Endothelial cell of umbilical vein (primary cell): ENCODE data around the gene LAIR1. TPM values are rescaled to one million over a fixed set of nuclear protein-coding genes. Genes with fewer than 3 reads are reported as not detected.

Experiments
- BruUV-seq: library from RNA; stranded (reverse); fragments of 400-500 nt; replicated peaks from 2 replicates; lab custom pipeline; 2021; lab: Mats Ljungman, UMichigan
- CTCF ChIA-PET: fragments of 300-600, 350-600 bp; sonication (Branson Sonifier 250); formaldehyde crosslinking; loops from one replicate; lab custom pipeline; 2021; ENCODE audit warnings: antibody characterized with exemption, inconsistent platforms; lab: Charles Lee
- POLR2A ChIA-PET: fragments of 300-600, 350-600 bp; sonication (Branson Sonifier 250); formaldehyde crosslinking; loops from one replicate; lab custom pipeline; 2021; ENCODE audit warnings: antibody characterized with exemption, inconsistent platforms; lab: Charles Lee
- DNase-seq: peaks from one replicate; pipeline ENCODE4 v3.0.0-alpha.2; 2011; ENCODE audit warnings: low read depth, low spot score
- FAIRE-seq: peaks from 2 replicates; lab custom pipeline; 2011; peaks lifted over from hg19 to GRCh38; lab: Jason Lieb, UNC
- H2AFZ ChIP-seq: 2 replicates; pipeline ENCODE4 v1.6.0; 2012; ENCODE audit warnings: low read depth, low read length, control low read depth, inconsistent platforms
- H3K27ac ChIP-seq: 2 replicates; pipeline ENCODE4 v1.5.1; 2011; ENCODE audit warnings: low read depth, mild to moderate bottlenecking, control low read depth, low read length, moderate library complexity; ENCODE audit not compliant: insufficient read depth
- H3K27me3 ChIP-seq, 2 experiments: 2 replicates each; pipeline versions ENCODE4 v1.6.0 to v1.6.1; 2011; ENCODE audit warnings: low read length in 2 of 2, mixed read lengths in 1 of 2; ENCODE audit not compliant: control insufficient read depth in 2 of 2, insufficient read depth in 2 of 2
- H3K36me3 ChIP-seq, 2 experiments: 2 replicates in 1 of 2; 3 replicates in 1 of 2; pipeline ENCODE4 v1.5.1; 2011; ENCODE audit warnings: low read length in 2 of 2, mild to moderate bottlenecking in 1 of 2, moderate library complexity in 1 of 2; ENCODE audit not compliant: control insufficient read depth in 2 of 2, insufficient read depth in 2 of 2; ENCODE audit errors: extremely low read depth in 1 of 2
- H3K4me1 ChIP-seq: 3 replicates; pipeline ENCODE4 v1.5.1; 2011; ENCODE audit warnings: mild to moderate bottlenecking, low read length; ENCODE audit not compliant: control insufficient read depth, insufficient read depth; ENCODE audit errors: extremely low read depth
- H3K4me2 ChIP-seq: 2 replicates; pipeline ENCODE4 v1.6.1; 2011; ENCODE audit warnings: low read length, control low read depth, mixed read lengths; ENCODE audit not compliant: insufficient read depth
- H3K4me3 ChIP-seq, 3 experiments: fragments of 200-600 bp in 1 of 3; sonication (generic), shearing (Covaris generic) in 1 of 3; replicated peaks in 1 of 3; 2 replicates each; pipeline ENCODE4 v1.5.1; 2011 to 2016; ENCODE audit warnings: control low read depth in 3 of 3, low read length in 3 of 3, mild to moderate bottlenecking in 2 of 3, inconsistent platforms in 1 of 3, low read depth in 1 of 3, moderate library complexity in 1 of 3; ENCODE audit not compliant: insufficient read depth in 1 of 3
- H3K79me2 ChIP-seq: 2 replicates; pipeline ENCODE4 v1.6.0; 2012; ENCODE audit warnings: low read length, inconsistent platforms; ENCODE audit not compliant: control insufficient read depth, insufficient read depth
- H3K9ac ChIP-seq: replicated peaks from 2 replicates; pipeline ENCODE3; 2011; ENCODE audit warnings: low read length, control low read depth; ENCODE audit not compliant: insufficient read depth; ENCODE audit errors: extremely low read depth
- H3K9me1 ChIP-seq: replicated peaks from 3 replicates; pipeline ENCODE4 v1.6.0; 2011; ENCODE audit warnings: mild to moderate bottlenecking, low read length; ENCODE audit not compliant: control insufficient read depth, insufficient read depth; ENCODE audit errors: extremely low read depth
- H3K9me3 ChIP-seq: replicated peaks from 2 replicates; pipeline ENCODE4 v1.5.1; 2012; ENCODE audit warnings: low read length, inconsistent platforms; ENCODE audit not compliant: control insufficient read depth, insufficient read depth
- H4K20me1 ChIP-seq: replicated peaks from 2 replicates; pipeline ENCODE3; 2011; ENCODE audit warnings: mild to moderate bottlenecking, low read length; ENCODE audit not compliant: control insufficient read depth, insufficient read depth; ENCODE audit errors: extremely low read depth
- CTCF ChIP-seq, 2 donors: IDR thresholded peaks; 1 replicate in 1 of 2; 2 replicates in 1 of 2; pipeline ENCODE4 v1.5.1; 2011; ENCODE audit warnings: low read length in 2 of 2, mild to moderate bottlenecking in 2 of 2, moderate library complexity in 2 of 2, control low read depth in 1 of 2, inconsistent platforms in 1 of 2, low read depth in 1 of 2; ENCODE audit not compliant: insufficient read depth in 1 of 2; ENCODE audit errors: extremely low read depth in 1 of 2
- FOS ChIP-seq: IDR thresholded peaks from 2 replicates; pipeline ENCODE4 v1.6.1; 2011; ENCODE audit warnings: mild to moderate bottlenecking, low read length, moderate library complexity, borderline replicate concordance; ENCODE audit not compliant: insufficient read depth
- GATA2 ChIP-seq: IDR thresholded peaks from 2 replicates; pipeline ENCODE4 v1.7.0; 2011; ENCODE audit warnings: low read depth, mild to moderate bottlenecking, moderate library complexity, mixed read lengths, low read length; ENCODE audit not compliant: insufficient read length, insufficient read depth
- JUN ChIP-seq: IDR thresholded peaks from 2 replicates; pipeline ENCODE4 v1.6.1; 2011; ENCODE audit warnings: borderline replicate concordance, low read depth; ENCODE audit not compliant: insufficient read length, insufficient read depth
- MAX ChIP-seq: IDR thresholded peaks from 2 replicates; pipeline ENCODE4 v1.6.1; 2011; ENCODE audit not compliant: insufficient read depth, insufficient read length
- MYC ChIP-seq: IDR thresholded peaks from one replicate; pipeline ENCODE4 v1.6.1; 2011; ENCODE audit warnings: mild to moderate bottlenecking, low read depth, low read length
- POLR2A ChIP-seq: IDR thresholded peaks from 2 replicates; pipeline ENCODE4 v1.6.1; 2012; ENCODE audit warnings: low read depth, mild to moderate bottlenecking, control low read depth, low read length
- dilution Hi-C: fragments of 300-500 bp; cut with MboI; formaldehyde crosslinking; loops from one replicate; pipeline ENCODE4 v1.15.0; 2019; ENCODE audit warnings: low sequenced_read_pairs; ENCODE audit not compliant: extremely low pct_ligation_motif_present
- intact Hi-C: fragments of 100-400 bp; cut with micrococcal nuclease; formaldehyde crosslinking; loops from one replicate; pipeline ENCODE4 v1.10.0; 2022
- polyA plus RNA-seq, 4 experiments: library from polyadenylated mRNA; depleted of rRNA in 3 of 4; stranded (reverse) in 3 of 4; unstranded in 1 of 4; fragments of >200 nt; gene quantifications; 2 replicates each; pipeline versions ENCODE4 v1.2.1 to v1.2.3, GENCODE V29; 2011 to 2012; ENCODE audit warnings: missing spikeins in 1 of 4
- total RNA-seq: library from RNA; stranded (reverse); gene quantifications from 2 replicates; pipeline ENCODE4 v1.2.3, GENCODE V29; 2021

Gene LAIR1
- total and polyA plus RNA-seq, 2 donors (not counting 3 experiments of a cell fraction or from before 2014, with no cell fraction given): not detected

GRCh38 chr19:54338521-54338920 is 26.2 kb downstream of the LAIR1 start:
- BruUV-seq: no TSS peak
- no peaks in the 10 kb centered on the region for H4K20me1 ChIP-seq
- no peak overlapping the region for H2AFZ ChIP-seq
- H3K36me3 ChIP-seq: no peaks in the 10 kb centered on the region
- ChIA-PET POLR2A (no interaction called here), CTCF (no interaction called here)
- no peak for FAIRE-seq
- no peak for DNase-seq
- no peaks in the 10 kb centered on the region for H3K9me3 ChIP-seq
- H3K4me3 ChIP-seq: no peak overlapping the region
- H3K9me1 ChIP-seq: no peaks in the 10 kb centered on the region
- H3K27me3 ChIP-seq: no peaks in the 10 kb centered on the region
- no peak overlapping the region for H3K9ac ChIP-seq
- dilution Hi-C loops (no loop called here), intact Hi-C loops (no loop called here)
- H3K4me1 ChIP-seq: no peaks in the 10 kb centered on the region
- H3K27ac ChIP-seq: no peak overlapping the region
- no peak for TF ChIP-seq FOS
- no peak for TF ChIP-seq CTCF (IDR thresholded peaks at IDR 0.05; ENCODE audit: extremely low read depth in 1 of 2, insufficient read depth in 1 of 2, low read depth in 1 of 2, low read length in 2 of 2)
- TF ChIP-seq POLR2A: no peak
- no peak for TF ChIP-seq MYC
- no peak for TF ChIP-seq GATA2
- TF ChIP-seq JUN: no peak
- no peak for TF ChIP-seq MAX
- no peak overlapping the region for H3K4me2 ChIP-seq
- H3K79me2 ChIP-seq: no peaks in the 10 kb centered on the region
